SU-DHL-6 (cell line): Measurements from ENCODE around the gene PDAP1.

Experiments used
- H2AFZ ChIP-seq: fragments of 200-600 bp; sonication (generic); 2 replicates; pipeline ENCODE4 v1.6.1; 2014; ENCODE audit warnings: low read depth, mild to moderate bottlenecking, moderate library complexity, mixed read lengths, antibody characterized with exemption, low read length; ENCODE audit not compliant: severe bottlenecking
- H3F3A ChIP-seq: fragments of 200-600 bp; shearing (Covaris generic); 2 replicates; pipeline ENCODE4 v1.6.0; 2016; ENCODE audit warnings: antibody characterized with exemption, mild to moderate bottlenecking; ENCODE audit not compliant: insufficient read depth
- H3K27ac ChIP-seq: fragments of 200-600 bp; sonication (generic); 2 replicates; pipeline ENCODE4 v1.5.1; 2016; ENCODE audit warnings: low read depth, mild to moderate bottlenecking, low read length, moderate library complexity, mixed read lengths
- H3K27me3 ChIP-seq: fragments of 200-600 bp; sonication (generic), shearing (Covaris generic); 2 replicates; pipeline ENCODE4 v1.6.0; 2014; ENCODE audit warnings: mild to moderate bottlenecking, low read length
- H3K36me3 ChIP-seq: fragments of 200-600 bp; sonication (generic); 2 replicates; pipeline ENCODE4 v1.6.1; 2014; ENCODE audit warnings: mild to moderate bottlenecking, low read length, mixed read lengths
- H3K4me2 ChIP-seq: fragments of 300-600, 200-600 bp; shearing (Covaris generic), sonication (generic); 2 replicates; pipeline ENCODE4 v1.6.0; 2014; ENCODE audit warnings: low read length, low read depth, mild to moderate bottlenecking; ENCODE audit not compliant: poor library complexity, severe bottlenecking
- H3K4me3 ChIP-seq: fragments of 200-600 bp; sonication (generic); 2 replicates; pipeline ENCODE4 v1.5.1; 2014; ENCODE audit warnings: antibody characterized with exemption, low read length, mild to moderate bottlenecking, mixed read lengths; ENCODE audit not compliant: insufficient read depth, poor library complexity, severe bottlenecking
- H3K79me2 ChIP-seq: fragments of 200-600 bp; sonication (generic); 2 replicates; pipeline ENCODE4 v1.6.1; 2014; ENCODE audit warnings: mild to moderate bottlenecking, low read length, moderate library complexity; ENCODE audit not compliant: insufficient read depth
- H3K9ac ChIP-seq: fragments of 200-600 bp; sonication (generic); 2 replicates; pipeline ENCODE4 v1.7.0; 2014; ENCODE audit warnings: mild to moderate bottlenecking, low read length
- H3K9me2 ChIP-seq: fragments of 200-600 bp; sonication (generic); replicated peaks from 2 replicates; pipeline ENCODE4 v1.6.1; 2014; ENCODE audit warnings: low read length; ENCODE audit not compliant: insufficient read depth
- H3K9me3 ChIP-seq: fragments of 200-600 bp; sonication (generic); 2 replicates; pipeline ENCODE4 v1.6.1; 2014; ENCODE audit warnings: low read length, mixed read lengths; ENCODE audit not compliant: insufficient read depth
- H4K20me1 ChIP-seq: fragments of 200-600 bp; sonication (generic); 2 replicates; pipeline ENCODE4 v1.6.1; 2014; ENCODE audit warnings: low read depth, mild to moderate bottlenecking, antibody characterized with exemption, low read length, moderate library complexity, mixed read lengths
- EZH2phosphoT487 ChIP-seq: fragments of 200-600 bp; sonication (generic), shearing (Covaris generic); conservative IDR thresholded peaks from 2 replicates; pipeline ENCODE4 v1.6.1; 2018; ENCODE audit warnings: mild to moderate bottlenecking, antibody characterized with exemption, low read length, moderate library complexity, mixed read lengths
- TF ChIP-seq, protein P1 (sequence below): fragments of 200-600 bp; sonication (generic); IDR thresholded peaks from one replicate; pipeline ENCODE4 v1.5.1; 2017; ENCODE audit warnings: antibody characterized with exemption, mild to moderate bottlenecking, low read length, moderate library complexity; ENCODE audit not compliant: insufficient read depth, poor library complexity, severe bottlenecking

The PDAP1 gene

DNA sequence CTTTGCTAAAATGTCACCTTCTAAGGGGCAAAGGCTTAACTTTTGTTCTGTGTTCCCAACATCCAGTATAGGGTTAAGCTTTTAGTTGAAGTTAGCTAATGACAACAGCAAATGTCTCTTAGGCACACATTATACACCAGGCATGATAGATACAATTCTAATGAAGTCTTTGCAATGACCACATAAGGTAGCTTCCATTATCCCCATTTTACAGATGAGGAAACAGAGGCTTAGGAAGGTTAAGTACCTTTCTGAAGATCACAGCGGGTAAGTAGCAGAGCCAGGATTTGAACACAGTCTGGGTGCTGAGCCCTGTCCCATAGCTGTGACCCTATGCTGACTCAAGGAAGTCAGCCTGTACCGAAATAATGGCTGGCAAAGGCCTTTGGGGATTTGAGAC, 2.2 kb upstream of the PDAP1 start:
- Histone ChIP-seq H3K4me2 (peak overlapping the region; percentile 85), H3K9me2 (no peaks in the 10 kb centered on the region), H2AFZ (no peak overlapping the region), H3K79me2 (peaks cover 55% of the 10 kb centered on the region), H3F3A (peaks cover 10% of the 10 kb centered on the region; the same call in 1 of the 2 replicates), H4K20me1 (no peaks in the 10 kb centered on the region; the same call in 1 of the 2 replicates), H3K27me3 (no peaks in the 10 kb centered on the region), H3K36me3 (peaks cover 17% of the 10 kb centered on the region; the same call in 1 of the 2 replicates), H3K9me3 (no peaks in the 10 kb centered on the region), H3K9ac (0 out of 2 replicates have a peak overlapping the region, but pooled peaks have one; percentile 95), H3K4me3 (no peak overlapping the region), H3K27ac (no peak overlapping the region)
- TF ChIP-seq EZH2phosphoT487 = no peak
- TF ChIP-seq, protein P1, sequence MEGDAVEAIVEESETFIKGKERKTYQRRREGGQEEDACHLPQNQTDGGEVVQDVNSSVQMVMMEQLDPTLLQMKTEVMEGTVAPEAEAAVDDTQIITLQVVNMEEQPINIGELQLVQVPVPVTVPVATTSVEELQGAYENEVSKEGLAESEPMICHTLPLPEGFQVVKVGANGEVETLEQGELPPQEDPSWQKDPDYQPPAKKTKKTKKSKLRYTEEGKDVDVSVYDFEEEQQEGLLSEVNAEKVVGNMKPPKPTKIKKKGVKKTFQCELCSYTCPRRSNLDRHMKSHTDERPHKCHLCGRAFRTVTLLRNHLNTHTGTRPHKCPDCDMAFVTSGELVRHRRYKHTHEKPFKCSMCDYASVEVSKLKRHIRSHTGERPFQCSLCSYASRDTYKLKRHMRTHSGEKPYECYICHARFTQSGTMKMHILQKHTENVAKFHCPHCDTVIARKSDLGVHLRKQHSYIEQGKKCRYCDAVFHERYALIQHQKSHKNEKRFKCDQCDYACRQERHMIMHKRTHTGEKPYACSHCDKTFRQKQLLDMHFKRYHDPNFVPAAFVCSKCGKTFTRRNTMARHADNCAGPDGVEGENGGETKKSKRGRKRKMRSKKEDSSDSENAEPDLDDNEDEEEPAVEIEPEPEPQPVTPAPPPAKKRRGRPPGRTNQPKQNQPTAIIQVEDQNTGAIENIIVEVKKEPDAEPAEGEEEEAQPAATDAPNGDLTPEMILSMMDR = no peak

DNA sequence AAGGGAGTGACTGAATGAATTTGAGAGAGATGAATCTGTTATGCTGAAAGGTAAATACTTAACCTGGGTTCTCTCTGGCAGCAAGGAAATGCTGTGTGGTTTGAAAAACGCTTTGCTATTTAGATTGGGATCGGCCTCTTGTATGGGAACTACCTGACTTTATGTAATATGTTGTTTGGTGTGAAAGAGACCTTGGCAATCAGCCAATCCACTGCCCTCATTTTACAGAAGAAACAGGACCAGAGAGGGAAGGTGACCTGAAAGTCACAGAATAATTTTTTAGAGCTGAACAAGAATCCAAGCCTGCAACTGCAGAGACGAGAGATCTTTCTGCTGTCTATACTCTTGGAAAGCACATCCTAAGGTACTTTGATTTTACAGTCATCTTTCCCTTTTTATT, 1.4 kb upstream of the PDAP1 start:
- no peak for TF ChIP-seq EZH2phosphoT487
- TF ChIP-seq, protein P1 = no peak
- Histone ChIP-seq H3K36me3 (peaks cover 17% of the 10 kb centered on the region; the same call in 1 of the 2 replicates), H4K20me1 (no peaks in the 10 kb centered on the region; the same call in 1 of the 2 replicates), H3K9me2 (no peaks in the 10 kb centered on the region), H3K4me2 (peak overlapping the region; percentile 85), H3K79me2 (peaks cover 63% of the 10 kb centered on the region), H2AFZ (no peak overlapping the region), H3F3A (peaks cover 10% of the 10 kb centered on the region; the same call in 1 of the 2 replicates), H3K27ac (no peak overlapping the region), H3K27me3 (no peaks in the 10 kb centered on the region), H3K9me3 (no peaks in the 10 kb centered on the region), H3K9ac (peak overlapping the region; percentile 95), H3K4me3 (peak overlapping the region; percentile 73)

DNA sequence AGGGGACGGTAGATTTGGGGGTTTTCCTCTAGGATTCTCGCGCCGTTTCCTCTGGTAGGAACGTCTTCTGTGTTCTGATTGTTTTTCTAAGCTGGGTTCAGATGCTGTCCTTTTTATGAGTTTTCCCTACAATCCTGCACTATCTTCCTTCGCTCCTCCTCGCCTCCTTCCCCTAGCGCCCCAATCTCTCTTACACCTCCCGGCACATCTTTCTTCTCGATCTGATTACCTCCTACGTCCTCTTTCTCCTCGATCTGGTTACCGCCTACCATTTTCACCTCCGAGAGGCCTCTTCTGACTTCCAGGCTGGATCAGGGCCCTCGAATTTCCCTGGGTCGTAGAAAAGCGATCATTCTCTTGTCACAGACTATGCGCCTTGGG, 785 bp upstream of the PDAP1 start:
- Histone ChIP-seq H3K9ac (peak overlapping the region; percentile 95), H3K9me3 (no peaks in the 10 kb centered on the region), H3K79me2 (peaks cover 69% of the 10 kb centered on the region), H3K4me3 (peak overlapping the region; percentile 73), H3F3A (peaks cover 10% of the 10 kb centered on the region; the same call in 1 of the 2 replicates), H4K20me1 (no peaks in the 10 kb centered on the region; the same call in 1 of the 2 replicates), H3K27me3 (no peaks in the 10 kb centered on the region), H3K36me3 (peaks cover 17% of the 10 kb centered on the region; the same call in 1 of the 2 replicates), H3K9me2 (no peaks in the 10 kb centered on the region), H3K27ac (peak overlapping the region; percentile 83), H2AFZ (peak overlapping the region; percentile 85), H3K4me2 (peak overlapping the region; percentile 85)
- TF ChIP-seq, protein P1 = no peak
- no peak for TF ChIP-seq EZH2phosphoT487
